Posterior vena cava (tissue), 2 donors: ENCODE measurements around the gene ACTR3. TPM values are rescaled to one million over a fixed set of nuclear protein-coding genes. Genes with fewer than 3 reads are reported as not detected.
"Not testable (repeated sequence)": the region's sequence is repeated elsewhere in the genome, so short reads cannot be mapped to it uniquely, and the experiment has no call there.

Experiments used
- DNase-seq: peaks from one replicate; pipeline ENCODE4 v3.0.0-alpha.2; 2020; ENCODE audit warnings: low spot score
- intact Hi-C, 2 donors: fragments of 100-400 bp; cut with DNase I; formaldehyde crosslinking; loops; one replicate each; pipeline versions ENCODE4 v1.14.1 to v1.14.2; 2022 to 2023
- long read RNA-seq, 2 donors: library from polyadenylated mRNA; unstranded; transcript quantifications; one replicate each; pipeline ENCODE4 v2.0.0, GENCODE V29; 2020 to 2021
- total RNA-seq, 2 donors: library from RNA; stranded (reverse); fragmentation: NEBNext Ultra II Directional; extraction: Animal tissue kit (Norgen Biotek cat#: 25700); gene quantifications; one replicate each; pipeline ENCODE4 v1.2.1, GENCODE V29; 2021
- donor health status: DM: yes; HTN: yes; CAD: no.
- donor health status: DM: yes; HTN: yes; CAD: no.

The ACTR3 gene
- 100 to 1,000 TPM; 322 to 408 TPM for total RNA-seq
- long read RNA-seq, donor 1, full-length matches to known transcripts = 98 of 123 reads
- long read RNA-seq, donor 1, partial matches to known transcripts = 13 of 123 reads
- long read RNA-seq, donor 1, other reads (novel, unspliced or antisense) = 12 of 123 reads
- long read RNA-seq, donor 2, full-length matches to known transcripts = 469 of 511 reads
- long read RNA-seq, donor 2, partial matches to known transcripts = 29 of 511 reads
- long read RNA-seq, donor 2, other reads (novel, unspliced or antisense) = 13 of 511 reads

DNA sequence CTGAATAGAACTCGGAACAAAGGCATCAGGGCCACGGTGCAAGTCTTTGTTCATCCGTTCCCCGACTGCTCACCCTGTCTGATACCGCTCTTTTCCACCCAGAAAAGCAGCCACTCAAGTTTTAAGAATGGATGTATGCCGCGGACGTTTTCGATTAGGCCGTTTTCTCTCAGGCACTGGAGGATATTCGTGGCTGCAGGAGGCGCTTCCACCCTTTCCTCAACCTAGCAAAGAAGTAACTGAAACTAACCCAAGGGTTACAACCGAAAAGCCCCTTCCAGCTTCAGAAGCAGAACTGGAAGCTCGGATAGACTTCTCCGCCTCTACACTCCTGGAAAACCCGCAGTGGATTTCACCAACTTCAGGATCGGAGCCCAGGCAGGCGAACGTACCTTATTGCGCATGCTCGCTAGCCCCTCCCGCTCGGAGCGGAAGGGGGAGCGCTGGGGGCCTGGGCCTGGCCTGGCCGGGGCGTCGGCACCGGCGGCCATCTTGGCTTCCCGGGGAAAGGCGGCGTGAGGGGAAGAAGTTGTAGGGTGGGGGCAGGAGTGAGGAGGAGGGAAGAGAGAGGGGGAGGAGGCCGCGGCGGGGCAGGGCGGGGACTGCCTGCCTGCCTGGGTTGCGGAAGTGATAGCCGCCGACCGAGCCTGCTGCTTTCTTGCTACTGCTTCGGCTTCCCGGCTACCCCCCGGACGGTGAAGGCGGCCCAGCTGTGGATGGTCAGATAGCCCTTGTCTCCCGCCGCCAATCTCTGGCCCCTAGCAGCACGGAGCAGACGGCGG is at the start of gene ACTR3:
Gene ACTR3, plus strand, starts transcription at position 619 of the 782 bp plus-strand sequence. CDS start 191 bp downstream, outside the sequence.
- intact Hi-C loops = loop anchor here in 1 of 2 donors (10.0 kb wide), 2 partner anchors 55 to 135 kb away; partner anchors contain the start of gene SLC35F5
- peak; percentile 99 for DNase-seq

DNA sequence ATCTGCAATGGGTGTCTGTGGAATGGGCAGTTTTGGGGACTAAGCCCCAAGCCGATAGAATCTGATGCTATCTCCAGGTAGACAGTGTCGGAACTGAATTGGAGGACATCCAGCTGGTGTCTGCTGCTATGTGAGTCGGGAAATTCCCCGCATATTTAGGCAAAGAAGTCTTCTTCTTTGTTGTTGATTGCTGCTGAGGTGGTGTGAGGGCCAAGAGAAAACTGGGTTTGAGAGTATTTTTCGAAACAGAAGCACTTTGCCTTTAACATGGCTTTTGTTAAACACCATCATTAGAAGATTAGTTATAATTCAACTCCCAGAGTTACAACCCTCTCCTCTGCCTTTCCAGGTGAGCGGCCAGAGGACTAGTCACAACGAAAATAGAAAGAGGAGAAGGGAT is 49.4 kb upstream of the ACTR3 start:
- intact Hi-C loops = no loop called here
- no peak for DNase-seq

DNA sequence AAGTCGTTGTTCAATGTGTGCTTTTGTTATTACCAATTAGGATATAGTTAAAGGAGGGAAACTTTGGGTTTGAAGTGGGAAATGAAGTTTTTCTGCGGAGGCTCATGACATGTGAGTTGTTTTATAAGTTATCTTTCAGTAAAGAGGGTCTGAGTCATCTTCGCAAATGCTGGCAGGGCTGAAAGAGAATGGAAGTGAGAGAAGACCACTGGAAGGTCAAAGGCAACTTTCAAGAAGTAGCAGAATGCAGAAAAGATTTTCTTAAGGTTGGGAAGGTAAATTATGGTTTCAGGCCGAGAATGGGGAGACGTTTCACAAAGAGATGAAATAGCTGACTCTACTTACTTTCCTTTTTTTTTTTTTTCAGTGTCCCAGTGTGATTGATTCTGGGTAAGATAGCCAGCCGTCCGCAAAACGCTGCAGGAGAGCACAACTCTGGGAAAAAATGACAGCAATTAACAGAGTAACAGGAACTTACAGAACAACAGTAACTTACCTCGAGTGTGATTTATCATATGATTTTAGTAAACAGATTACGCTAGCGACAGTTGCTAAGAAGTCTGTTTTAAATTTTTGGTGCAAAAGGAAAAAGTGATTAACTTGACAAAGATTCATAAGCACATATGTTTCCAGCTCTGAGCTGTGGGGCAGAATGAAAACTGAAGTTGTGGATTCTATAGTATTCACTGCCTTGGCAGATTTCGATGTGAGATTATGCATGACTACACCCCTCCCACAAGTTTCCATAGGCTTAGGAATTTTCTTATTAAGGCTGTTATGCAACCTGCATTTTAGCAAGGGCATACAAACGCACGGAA is 46.8 kb upstream of the ACTR3 start:
- no peak for DNase-seq
- intact Hi-C loops = no loop called here

DNA sequence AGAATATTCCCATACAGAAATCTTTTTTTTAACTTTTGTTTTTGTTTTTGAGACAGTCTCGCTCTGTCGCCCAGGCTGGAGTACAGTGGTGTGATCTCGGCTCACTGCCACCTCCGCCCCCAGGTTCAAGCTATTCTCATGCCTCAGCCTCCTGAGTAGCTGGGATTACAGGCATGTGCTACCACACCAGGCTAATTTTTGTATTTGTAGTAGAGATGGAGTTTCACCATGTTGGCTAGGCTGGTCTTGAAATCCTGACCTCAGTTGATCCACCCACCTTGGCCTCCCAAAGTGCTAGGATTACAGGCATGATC is 46.2 kb upstream of the ACTR3 start:
- intact Hi-C loops, DNase-seq: not testable (repeated sequence)

DNA sequence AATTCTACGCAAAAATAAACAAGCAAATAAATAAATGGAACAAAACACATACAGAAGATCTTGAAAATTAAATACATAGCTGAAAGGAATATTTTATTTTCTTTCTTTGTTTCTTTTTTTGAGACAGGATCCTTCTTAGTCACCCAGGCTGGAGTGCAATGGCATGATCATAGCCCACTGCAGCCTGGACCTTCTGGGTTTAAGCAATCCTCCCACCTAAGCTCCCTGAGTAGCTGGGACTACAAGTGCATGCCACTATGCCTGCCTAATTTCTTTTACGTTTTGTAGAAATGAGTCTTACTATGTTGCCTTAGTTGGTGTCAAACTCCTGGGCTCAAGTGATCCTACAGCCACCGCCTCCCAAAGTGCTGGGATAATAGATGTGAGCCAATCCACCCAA is 44.6 kb upstream of the ACTR3 start:
- intact Hi-C loops = no loop called here
- no peak for DNase-seq

DNA sequence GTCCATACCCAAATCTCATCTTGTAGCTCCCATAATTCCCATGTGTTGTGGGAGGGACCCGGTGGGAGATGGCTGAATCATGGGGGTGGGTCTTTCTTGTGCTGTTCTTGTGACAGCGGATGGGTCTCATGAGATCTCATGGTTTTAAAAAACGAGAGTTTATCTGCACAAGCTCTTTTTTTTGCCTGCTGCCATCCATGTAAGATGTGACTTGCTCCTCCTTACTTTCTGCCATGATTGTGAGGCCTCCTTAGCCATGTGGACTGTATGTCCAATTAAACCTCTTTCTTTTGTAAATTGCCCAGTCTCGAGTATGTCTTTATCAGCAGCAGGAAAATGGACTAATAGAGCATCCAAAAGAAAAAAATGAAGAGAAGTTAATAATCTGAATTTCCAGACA is 44.1 kb upstream of the ACTR3 start:
- intact Hi-C loops, DNase-seq: not testable (repeated sequence)

DNA sequence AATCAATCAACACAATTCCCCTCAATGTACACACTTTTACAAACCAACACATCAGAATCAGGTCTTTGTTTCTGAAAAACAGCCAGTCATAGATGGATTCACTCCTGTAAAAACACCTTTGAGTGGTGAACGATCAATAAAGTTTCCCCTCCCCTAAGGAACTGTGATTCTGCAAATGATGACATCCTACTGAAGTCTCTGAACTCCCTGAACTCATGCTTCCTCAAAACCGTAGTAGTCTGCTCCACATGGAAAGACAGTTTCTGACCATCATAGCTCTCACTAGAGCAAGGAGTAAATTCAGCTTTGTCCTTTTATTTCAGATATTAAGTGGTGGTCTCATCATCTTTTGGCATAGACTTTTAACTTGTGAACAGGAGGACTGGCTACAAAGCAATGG is 43.5 kb upstream of the ACTR3 start:
- no peak for DNase-seq
- intact Hi-C loops = no loop called here

DNA sequence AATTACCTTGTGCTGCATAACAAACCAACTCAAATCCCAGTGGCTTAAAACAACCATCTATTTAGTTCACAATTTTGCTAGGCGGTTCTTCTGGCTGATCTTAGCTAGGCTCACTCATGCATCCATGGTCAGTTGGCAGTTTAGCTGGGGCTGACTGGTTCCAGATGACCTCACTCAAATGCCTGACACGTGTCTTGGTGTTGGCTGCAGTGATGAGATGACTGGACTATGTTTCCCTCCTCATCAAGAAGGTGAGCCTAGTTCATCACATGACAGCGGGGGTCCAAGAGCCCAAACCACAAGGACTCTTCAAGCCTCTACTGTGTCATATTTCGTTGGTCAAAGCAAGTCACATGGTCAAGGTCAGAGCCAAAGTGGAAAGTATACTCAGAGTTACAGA is 42.7 kb upstream of the ACTR3 start:
- intact Hi-C loops = no loop called here
- no peak for DNase-seq

DNA sequence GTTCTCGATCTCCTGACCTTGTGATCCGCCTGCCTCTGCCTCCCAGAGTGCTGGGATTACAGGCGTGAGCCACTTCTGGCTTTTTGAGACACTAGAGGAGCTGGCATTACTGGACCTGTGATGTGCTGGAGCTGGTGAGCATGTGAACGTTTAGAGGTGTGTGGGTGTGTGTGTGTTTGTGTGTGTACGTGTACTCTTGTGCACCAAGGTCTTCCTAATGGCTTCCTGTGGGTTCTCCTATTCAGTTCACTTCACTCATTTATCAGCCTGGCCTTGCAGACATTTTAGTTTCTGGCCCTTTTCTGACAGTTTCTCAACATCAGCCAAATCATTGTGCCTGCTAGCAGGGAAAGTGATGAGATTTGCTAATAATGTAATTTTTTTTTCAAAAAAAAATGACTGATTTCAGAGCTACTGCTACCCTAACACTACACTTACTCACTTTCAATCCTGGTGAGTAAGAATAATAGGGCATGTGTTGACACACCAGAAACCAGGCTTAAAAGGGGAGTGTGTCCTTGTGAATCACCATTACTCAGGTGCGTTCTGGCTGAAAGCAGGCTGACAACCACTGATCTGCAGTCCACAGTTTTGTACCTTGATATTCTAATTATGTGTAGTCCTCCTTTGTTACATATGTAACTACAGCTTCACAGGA is 41.0 kb upstream of the ACTR3 start:
- intact Hi-C loops = no loop called here
- no peak for DNase-seq

DNA sequence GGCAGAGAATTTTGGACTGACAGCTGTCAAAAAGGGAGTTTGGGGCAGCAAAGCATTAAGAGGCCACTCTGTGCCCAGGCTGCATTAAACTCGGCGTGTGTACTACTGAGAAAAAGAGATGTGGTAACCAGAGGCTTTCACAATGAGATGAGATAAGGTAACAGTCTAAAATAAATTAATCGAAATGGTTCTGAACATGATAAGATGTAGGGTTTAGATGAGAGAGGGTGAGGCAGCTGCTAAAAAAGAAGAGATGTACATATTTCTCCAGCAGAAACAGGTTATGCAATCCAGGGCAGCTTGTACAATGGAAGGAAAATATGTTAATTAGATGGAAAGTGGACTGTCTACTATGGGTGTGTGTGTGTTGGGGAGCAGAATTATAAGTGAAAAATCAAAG is 39.2 kb upstream of the ACTR3 start:
- no peak for DNase-seq
- intact Hi-C loops = no loop called here

DNA sequence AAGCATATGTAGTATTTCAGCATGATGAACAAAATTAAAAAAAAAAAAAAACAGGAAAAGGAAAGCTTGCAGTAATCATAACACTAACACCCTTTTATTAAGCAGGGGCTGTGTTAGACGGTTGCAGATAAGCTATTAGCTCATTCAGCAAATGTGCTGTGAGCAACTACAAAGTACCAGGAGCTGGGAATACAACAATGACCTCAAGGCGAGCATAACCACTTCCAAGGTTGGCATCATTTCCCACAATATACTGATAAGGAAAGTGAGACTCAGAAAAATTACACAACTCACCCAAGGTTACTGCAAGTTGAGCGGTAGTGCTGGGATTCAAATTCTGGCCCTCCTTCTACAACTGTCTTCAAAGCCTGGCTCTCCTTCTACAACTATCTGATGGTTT is 38.2 kb upstream of the ACTR3 start:
- no peak for DNase-seq
- intact Hi-C loops = no loop called here

DNA sequence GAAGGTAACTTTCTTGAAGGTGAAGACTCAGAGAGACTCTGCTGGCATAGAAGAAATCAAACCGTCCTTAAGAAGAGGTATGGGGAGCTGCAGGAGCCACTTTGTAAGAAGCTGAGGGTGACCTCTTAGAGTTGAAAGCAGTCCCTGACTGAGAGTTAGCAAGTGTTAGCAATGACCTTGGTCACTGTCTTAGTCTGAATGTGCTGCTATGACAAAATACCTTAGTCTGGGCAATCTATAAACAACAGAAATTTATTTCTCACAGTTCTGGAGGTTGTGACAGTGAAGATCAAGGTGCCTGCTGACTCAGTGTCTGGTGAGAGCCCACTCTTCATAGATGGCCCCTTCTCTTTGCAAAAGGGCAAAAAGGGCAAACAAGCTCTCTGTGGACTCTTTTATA is 35.7 kb upstream of the ACTR3 start:
- DNase-seq = no peak
- intact Hi-C loops = no loop called here

DNA sequence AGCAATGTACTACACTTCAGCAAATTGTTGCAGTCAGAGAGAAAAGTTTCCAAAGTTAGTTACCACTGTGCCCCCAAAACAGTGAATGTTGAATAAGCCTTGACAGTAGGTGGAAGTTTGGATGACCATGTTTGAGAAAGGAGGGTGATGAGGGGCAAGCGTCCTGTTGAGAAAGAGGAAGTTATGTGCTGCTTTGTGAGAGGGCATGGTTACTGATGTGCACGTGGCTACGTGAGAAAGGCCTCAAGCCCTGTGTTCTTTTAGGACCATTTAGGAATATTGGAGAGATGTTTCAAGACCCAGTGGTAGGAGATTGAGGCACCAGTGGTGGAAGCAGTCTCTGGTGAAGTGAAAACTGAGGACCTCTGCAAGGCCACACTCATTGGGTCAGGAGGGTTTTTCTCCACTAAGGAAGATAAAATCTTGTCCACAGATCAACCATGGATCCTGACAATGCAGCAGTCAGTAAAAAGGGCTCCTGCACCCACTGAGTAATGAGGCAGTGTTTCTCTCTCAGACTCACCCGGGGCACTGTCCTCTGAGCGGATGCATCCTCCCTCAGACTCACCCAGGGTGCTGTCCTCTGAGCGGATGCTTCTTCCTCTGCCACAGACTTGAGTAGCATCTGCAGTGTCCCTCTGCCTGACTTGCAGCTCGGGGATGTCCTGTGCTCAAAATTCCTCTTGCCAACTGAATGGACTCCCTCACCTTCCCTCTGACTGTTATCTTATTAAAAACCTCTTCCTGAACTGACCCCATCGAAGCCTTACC is 34.7 kb upstream of the ACTR3 start:
- intact Hi-C loops = no loop called here

DNA sequence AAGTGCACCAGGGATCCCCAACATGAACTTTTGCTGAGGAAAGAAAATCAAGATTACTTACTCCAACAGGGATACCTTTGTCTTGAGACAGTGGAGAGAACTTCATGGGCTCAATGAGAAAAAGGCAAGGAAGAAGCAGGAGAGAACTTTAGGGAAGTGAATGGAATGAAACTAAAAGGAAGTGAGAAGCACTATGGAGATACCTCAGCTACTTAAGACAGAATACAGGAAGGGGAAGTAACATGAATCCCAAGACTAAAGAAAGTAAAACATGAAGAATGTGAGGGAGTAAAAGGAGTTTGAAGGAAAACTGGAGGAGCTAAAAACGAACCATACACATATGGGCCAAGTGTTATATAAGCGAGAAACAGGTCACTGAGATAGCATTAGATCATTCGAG is 32.4 kb upstream of the ACTR3 start:
- DNase-seq = no peak
- intact Hi-C loops = no loop called here

More for the DNA sequence above, 34.7 kb upstream of the ACTR3 start:
- DNase-seq = no peak

DNA sequence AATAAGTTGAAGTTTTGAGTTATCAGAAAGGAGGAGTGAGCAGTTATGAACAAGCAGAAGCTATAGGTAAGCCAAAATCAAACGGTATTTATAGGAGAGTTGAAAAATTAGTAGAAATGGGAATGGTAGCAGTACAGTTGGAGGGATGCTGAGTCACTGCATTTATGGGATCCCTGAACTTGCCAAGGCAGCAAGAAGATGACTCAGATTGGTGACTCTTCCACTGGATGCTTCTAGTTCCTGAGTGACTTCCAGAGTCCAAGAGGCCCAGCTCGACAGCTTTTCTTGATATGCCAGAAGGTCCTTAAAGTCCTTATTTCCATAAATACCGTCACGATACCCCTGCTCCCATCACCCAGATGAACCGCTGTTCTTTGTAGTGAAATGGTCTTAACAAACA is 31.1 kb upstream of the ACTR3 start:
- no peak for DNase-seq
- intact Hi-C loops = no loop called here

DNA sequence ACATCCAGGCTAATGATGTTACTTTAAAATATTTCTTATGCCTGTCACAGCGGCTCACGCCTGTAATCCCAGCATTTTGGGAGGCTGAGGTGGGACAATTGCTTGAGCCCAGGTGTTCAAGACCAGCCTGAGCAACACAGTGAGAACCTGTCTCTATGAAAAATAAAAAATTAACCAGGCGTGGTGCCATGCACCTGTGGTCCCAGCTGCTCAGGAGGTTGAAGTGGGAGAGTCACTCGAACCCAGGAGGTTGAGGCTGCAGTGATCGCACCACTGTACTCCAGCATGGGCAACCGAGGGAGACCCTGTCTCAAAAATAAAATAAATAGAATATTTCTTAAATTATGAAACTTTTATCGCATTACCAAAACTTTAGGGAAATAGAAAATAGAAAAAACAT is 28.1 kb upstream of the ACTR3 start:
- DNase-seq = no peak
- intact Hi-C loops = no loop called here

DNA sequence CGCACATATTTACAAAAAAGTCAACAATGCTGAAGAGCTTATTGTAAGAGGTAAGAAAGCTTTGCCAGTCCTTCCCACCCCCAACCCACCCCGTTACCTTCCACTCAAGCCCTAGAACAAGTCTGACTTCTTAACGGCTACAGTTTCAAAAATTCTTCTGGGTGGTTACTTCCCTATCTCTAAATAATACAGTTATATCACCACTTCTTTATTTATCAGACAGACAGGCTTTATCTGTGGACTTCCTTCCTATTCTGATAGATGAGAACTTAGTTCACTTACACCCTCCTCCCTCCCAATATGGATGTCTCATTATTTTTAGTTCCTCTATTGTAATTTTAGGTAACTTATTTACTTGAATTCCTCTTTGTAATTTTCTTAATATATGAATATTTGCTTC is 26.7 kb upstream of the ACTR3 start:
- no peak for DNase-seq
- intact Hi-C loops = no loop called here

DNA sequence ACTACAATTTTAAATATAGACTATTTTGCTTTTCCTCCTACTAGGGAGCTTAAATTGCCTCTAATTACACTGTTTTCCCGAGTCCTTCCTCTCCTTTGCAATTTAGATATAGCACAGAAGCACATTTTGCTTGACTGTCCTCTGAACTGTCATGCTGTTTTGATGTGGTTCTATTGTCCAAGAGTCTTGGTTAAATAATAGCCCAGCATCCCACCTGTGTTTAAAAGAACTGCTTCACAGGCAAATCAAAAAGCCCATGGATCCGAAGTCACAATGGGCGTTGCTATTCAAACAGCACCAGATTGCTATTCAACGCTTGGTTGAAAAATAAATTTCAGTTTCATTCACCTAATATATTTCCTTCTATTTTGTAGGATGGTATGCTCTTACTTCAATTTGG is 22.3 kb upstream of the ACTR3 start:
- intact Hi-C loops = no loop called here
- DNase-seq = no peak

DNA sequence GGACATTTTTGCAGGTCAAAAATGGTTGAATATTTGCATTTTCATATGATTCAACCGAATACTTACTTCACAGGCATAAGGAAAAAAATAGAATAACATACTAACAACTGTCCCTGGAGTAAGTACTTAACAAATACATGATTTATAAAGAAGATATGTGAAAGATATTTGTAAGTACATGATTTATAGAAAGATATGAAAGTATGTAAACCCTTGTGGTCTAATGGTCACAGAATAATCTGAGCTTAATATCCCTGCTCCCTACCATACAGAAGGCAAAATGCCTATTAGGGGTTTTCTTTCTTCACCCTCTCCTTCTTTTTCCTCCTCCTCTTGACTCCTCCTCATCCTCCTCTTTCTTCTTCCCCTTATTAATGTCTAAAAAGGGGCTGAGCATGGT is 20.6 kb upstream of the ACTR3 start:
- DNase-seq = no peak

More for the DNA sequence above, 20.6 kb upstream of the ACTR3 start:
- intact Hi-C loops = no loop called here
